ENCODE measurements around the gene SCN3A. TPM values are rescaled to one million over a fixed set of nuclear protein-coding genes. Genes with fewer than 3 reads are reported as not detected.

SCN3A gene
- total RNA-seq, 1 experiment from 2014 or later: not detected

GRCh38 chr2:165197346-165197745 lies 6.5 kb downstream of the SCN3A start:
- H3K27me3 Mint-ChIP-seq (ENCODE audit: insufficient read depth, unreplicated experiment): peaks cover 16% of the 10 kb centered on the region
- no peaks in the 10 kb centered on the region for H3K4me1 Mint-ChIP-seq (ENCODE audit: low read depth, unreplicated experiment)
- Histone ChIP-seq H3K4me1 (no peaks in the 10 kb centered on the region), H3K27me3 (replicated peaks; ENCODE audit: control insufficient read depth, insufficient read depth, low read length) (no peaks in the 10 kb centered on the region), H3K9me3 (no peaks in the 10 kb centered on the region; the same call in 1 of the 2 replicates), H3K36me3 (ENCODE audit: control insufficient read depth, insufficient read depth, low read length) (no peaks in the 10 kb centered on the region), H3K4me3 (ENCODE audit: low read depth, low read length) (no peak overlapping the region)
- no TSS peak for BruUV-seq (replicated peaks)
- H3K27ac Mint-ChIP-seq (ENCODE audit: unreplicated experiment): no peak overlapping the region
- no peak for DNase-seq
- H3K4me3 Mint-ChIP-seq (ENCODE audit: unreplicated experiment): no peak overlapping the region
- ChIA-PET POLR2A (no interaction called here), CTCF (no interaction called here)
- H3K9me3 Mint-ChIP-seq (ENCODE audit: unreplicated experiment): no peaks in the 10 kb centered on the region
- intact Hi-C loops (cut with micrococcal nuclease; ENCODE audit: unreplicated experiment): no loop called here
- H3K36me3 Mint-ChIP-seq (ENCODE audit: insufficient read depth, unreplicated experiment): no peaks in the 10 kb centered on the region
- no peak for TF ChIP-seq CTCF (IDR thresholded peaks at IDR 0.05; ENCODE audit: insufficient read depth in 1 of 2, low read depth in 1 of 2, low read length in 1 of 2, severe bottlenecking in 1 of 2, unreplicated experiment in 1 of 2)

- Histone ChIP-seq H3K4me1 (no peaks in the 10 kb centered on the region), H3K4me3 (ENCODE audit: low read depth, low read length) (no peak overlapping the region), H3K27me3 (replicated peaks; ENCODE audit: control insufficient read depth, insufficient read depth, low read length) (no peaks in the 10 kb centered on the region), H3K9me3 (no peaks in the 10 kb centered on the region; the same call in 1 of the 2 replicates), H3K36me3 (ENCODE audit: control insufficient read depth, insufficient read depth, low read length) (no peaks in the 10 kb centered on the region)
- intact Hi-C loops (cut with micrococcal nuclease; ENCODE audit: unreplicated experiment): no loop called here
- no peak for DNase-seq
- TF ChIP-seq CTCF (IDR thresholded peaks at IDR 0.05; ENCODE audit: insufficient read depth in 1 of 2, low read depth in 1 of 2, low read length in 1 of 2, severe bottlenecking in 1 of 2, unreplicated experiment in 1 of 2): no peak
- no peaks in the 10 kb centered on the region for H3K9me3 Mint-ChIP-seq (ENCODE audit: unreplicated experiment)
- H3K4me1 Mint-ChIP-seq (ENCODE audit: low read depth, unreplicated experiment): no peaks in the 10 kb centered on the region
- CTCF ChIA-PET: interaction anchor here (1.0 kb wide), 1 partner anchor 7 kb away, joined by 5 read pairs; the partner anchor contains the start of gene SCN3A
- H3K27ac Mint-ChIP-seq (ENCODE audit: unreplicated experiment): no peak overlapping the region
- no TSS peak for BruUV-seq (replicated peaks)
- H3K4me3 Mint-ChIP-seq (ENCODE audit: unreplicated experiment): no peak overlapping the region
- POLR2A ChIA-PET: no interaction called here
- no peaks in the 10 kb centered on the region for H3K36me3 Mint-ChIP-seq (ENCODE audit: insufficient read depth, unreplicated experiment)
- peaks cover 16% of the 10 kb centered on the region for H3K27me3 Mint-ChIP-seq (ENCODE audit: insufficient read depth, unreplicated experiment)
Observed at GRCh38 chr2:165196411-165196810, 7.4 kb downstream of the SCN3A start.

GRCh38 chr2:165193178-165193777 lies 10.6 kb downstream of the SCN3A start:
- Histone ChIP-seq H3K9me3 (no peaks in the 10 kb centered on the region; the same call in 1 of the 2 replicates), H3K4me3 (ENCODE audit: low read depth, low read length) (no peak overlapping the region), H3K4me1 (no peaks in the 10 kb centered on the region), H3K36me3 (ENCODE audit: control insufficient read depth, insufficient read depth, low read length) (no peaks in the 10 kb centered on the region), H3K27me3 (replicated peaks; ENCODE audit: control insufficient read depth, insufficient read depth, low read length) (no peaks in the 10 kb centered on the region)
- no TSS peak for BruUV-seq (replicated peaks)
- no peak for TF ChIP-seq CTCF (IDR thresholded peaks at IDR 0.05; ENCODE audit: insufficient read depth in 1 of 2, low read depth in 1 of 2, low read length in 1 of 2, severe bottlenecking in 1 of 2, unreplicated experiment in 1 of 2)
- DNase-seq: no peak
- peaks cover 19% of the 10 kb centered on the region for H3K27me3 Mint-ChIP-seq (ENCODE audit: insufficient read depth, unreplicated experiment)
- POLR2A ChIA-PET: no interaction called here
- H3K4me1 Mint-ChIP-seq (ENCODE audit: low read depth, unreplicated experiment): no peaks in the 10 kb centered on the region
- H3K4me3 Mint-ChIP-seq (ENCODE audit: unreplicated experiment): no peak overlapping the region
- CTCF ChIA-PET: interaction anchor here (1.0 kb wide), 1 partner anchor 11 kb away, joined by 4 read pairs; the partner anchor contains the start of gene SCN3A
- intact Hi-C loops (cut with micrococcal nuclease; ENCODE audit: unreplicated experiment): no loop called here
- no peak overlapping the region for H3K27ac Mint-ChIP-seq (ENCODE audit: unreplicated experiment)
- no peaks in the 10 kb centered on the region for H3K36me3 Mint-ChIP-seq (ENCODE audit: insufficient read depth, unreplicated experiment)
- H3K9me3 Mint-ChIP-seq (ENCODE audit: unreplicated experiment): no peaks in the 10 kb centered on the region
